ENCODE measurements around the gene PRAMEF20.

- TF ChIP-seq GATA2 (IDR thresholded peaks at IDR 0.05; ENCODE audit: insufficient read depth, insufficient read length, low read depth, low read length) (no peak), CTCF (IDR thresholded peaks at IDR 0.05; ENCODE audit: extremely low read depth in 1 of 2, insufficient read depth in 1 of 2, low read depth in 1 of 2, low read length in 2 of 2) (no peak), POLR2A (IDR thresholded peaks at IDR 0.05; ENCODE audit: low read depth, low read length) (no peak), MAX (IDR thresholded peaks at IDR 0.05; ENCODE audit: insufficient read depth, insufficient read length) (no peak), POLR2AphosphoS5 (IDR thresholded peaks at IDR 0.05; ENCODE audit: insufficient read depth, low read depth, low read length) (no peak), MYC (IDR thresholded peaks at IDR 0.05; ENCODE audit: low read depth, low read length) (no peak), JUN (IDR thresholded peaks at IDR 0.05; ENCODE audit: borderline replicate concordance, insufficient read depth, insufficient read length, low read depth) (no peak), EZH2 (IDR thresholded peaks at IDR 0.05; ENCODE audit: borderline replicate concordance, low read depth, low read length, severe bottlenecking) (no peak)
Measured at GRCh38 chr1:13430495-13430894, 20.2 kb downstream of the PRAMEF20 start.
